Transverse colon (tissue), 4 donors: Measurements from ENCODE around the gene DHX34.
"Not testable (repeated sequence)": the region's sequence is repeated elsewhere in the genome, so short reads cannot be mapped to it uniquely, and the experiment has no call there.

Source experiments
- EP300 ChIP-seq: sonication (generic); formaldehyde crosslinking; IDR thresholded peaks from one replicate; pipeline ENCODE4 v1.6.1; 2017; ENCODE audit warnings: antibody characterized with exemption, low read depth
- POLR2A ChIP-seq: fragments of 450-650 bp; IDR thresholded peaks from one replicate; pipeline ENCODE4 v1.6.1; 2016; ENCODE audit warnings: antibody characterized with exemption, mild to moderate bottlenecking, moderate library complexity
- POLR2AphosphoS5 ChIP-seq, 3 donors: sonication (generic); formaldehyde crosslinking; IDR thresholded peaks; one replicate each; pipeline ENCODE4 v1.6.1; 2016; ENCODE audit warnings: antibody characterized with exemption in 3 of 3
- TF ChIP-seq, protein P1 (sequence below), 5 experiments: fragments of 200-600 bp in 3 of 5; fragments of 450-650 bp in 2 of 5; sonication (generic) in 3 of 5; IDR thresholded peaks; 1 replicate in 2 of 5; 2 replicates in 3 of 5; pipeline ENCODE4 v1.5.1; 2016 to 2017; ENCODE audit warnings: antibody characterized with exemption in 5 of 5, inconsistent platforms in 3 of 5, mild to moderate bottlenecking in 2 of 5, moderate library complexity in 1 of 5

GRCh38 chr19:47365455-47365854 is 16.3 kb downstream of the DHX34 start:
- TF ChIP-seq, protein P1, sequence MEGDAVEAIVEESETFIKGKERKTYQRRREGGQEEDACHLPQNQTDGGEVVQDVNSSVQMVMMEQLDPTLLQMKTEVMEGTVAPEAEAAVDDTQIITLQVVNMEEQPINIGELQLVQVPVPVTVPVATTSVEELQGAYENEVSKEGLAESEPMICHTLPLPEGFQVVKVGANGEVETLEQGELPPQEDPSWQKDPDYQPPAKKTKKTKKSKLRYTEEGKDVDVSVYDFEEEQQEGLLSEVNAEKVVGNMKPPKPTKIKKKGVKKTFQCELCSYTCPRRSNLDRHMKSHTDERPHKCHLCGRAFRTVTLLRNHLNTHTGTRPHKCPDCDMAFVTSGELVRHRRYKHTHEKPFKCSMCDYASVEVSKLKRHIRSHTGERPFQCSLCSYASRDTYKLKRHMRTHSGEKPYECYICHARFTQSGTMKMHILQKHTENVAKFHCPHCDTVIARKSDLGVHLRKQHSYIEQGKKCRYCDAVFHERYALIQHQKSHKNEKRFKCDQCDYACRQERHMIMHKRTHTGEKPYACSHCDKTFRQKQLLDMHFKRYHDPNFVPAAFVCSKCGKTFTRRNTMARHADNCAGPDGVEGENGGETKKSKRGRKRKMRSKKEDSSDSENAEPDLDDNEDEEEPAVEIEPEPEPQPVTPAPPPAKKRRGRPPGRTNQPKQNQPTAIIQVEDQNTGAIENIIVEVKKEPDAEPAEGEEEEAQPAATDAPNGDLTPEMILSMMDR (IDR thresholded peaks at IDR 0.05), result not testable (repeated sequence)
- not testable (repeated sequence) for TF ChIP-seq POLR2A; EP300; POLR2AphosphoS5 (IDR thresholded peaks at IDR 0.05)
